C1 segment of cervical spinal cord (tissue), 14 donors: ENCODE results near the gene ITPR1.

ENCODE experiments used
- DNase-seq, 14 donors: peaks; one replicate each; lab custom pipeline; 2025; lab: John Stamatoyannopoulos, UW

ITPR1 gene

DNA sequence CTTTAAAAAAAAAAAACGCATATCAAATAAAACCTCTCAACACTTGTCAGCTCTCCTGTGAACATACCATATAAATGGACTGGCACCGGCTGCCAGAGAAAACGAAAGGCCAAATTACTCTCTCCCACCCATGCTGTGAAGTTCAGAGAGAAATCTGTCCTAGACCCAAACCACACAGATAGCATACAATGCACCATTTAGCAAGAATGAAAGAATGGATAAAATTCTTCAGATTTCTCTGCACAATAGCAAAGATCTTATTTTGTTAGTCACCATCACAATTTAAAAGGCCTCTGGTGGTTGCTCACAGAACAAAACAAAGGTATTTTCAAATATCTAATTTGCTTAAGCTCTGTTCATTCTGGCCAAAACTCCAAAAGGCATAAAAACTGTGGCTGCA is 392.2 kb downstream of the ITPR1 start:
- DNase-seq = no peak

DNA sequence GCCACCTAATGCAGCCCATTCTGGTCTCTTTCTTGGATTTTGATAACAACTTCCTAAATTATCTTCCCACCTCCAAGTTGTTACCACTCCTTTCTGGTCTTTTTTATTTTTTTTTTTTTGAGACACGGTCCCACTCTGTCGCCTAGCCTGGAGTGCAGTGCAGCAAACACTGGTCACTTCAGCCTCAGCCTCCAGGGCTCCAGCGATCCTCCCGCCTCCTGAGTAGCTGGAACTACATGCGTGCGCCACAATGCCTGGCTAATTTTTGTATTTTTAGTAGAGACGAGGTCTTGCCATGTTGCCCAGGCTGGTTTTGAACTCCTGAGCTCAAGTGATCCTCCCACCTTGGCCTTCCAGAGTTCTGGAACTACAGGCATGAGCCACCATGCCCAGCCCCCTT is 393.3 kb downstream of the ITPR1 start:
- no peak for DNase-seq

DNA sequence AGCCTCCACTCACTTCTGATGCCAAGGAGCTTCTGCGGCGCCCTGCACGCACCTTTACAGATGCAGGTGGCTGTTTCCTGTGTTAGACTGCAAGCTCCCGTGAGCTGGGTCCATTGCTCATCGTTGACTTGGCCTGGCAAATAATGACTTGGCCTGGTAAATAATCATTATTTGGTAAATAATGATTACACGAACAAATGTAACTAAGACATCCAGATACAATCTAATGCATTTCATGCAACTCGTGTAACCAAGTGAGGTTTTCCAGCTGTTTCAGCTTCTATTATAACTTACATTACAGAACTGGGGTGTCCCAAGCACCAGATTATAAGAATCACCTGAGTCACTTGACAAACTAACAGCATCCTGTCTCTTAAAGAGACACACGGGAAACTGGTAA is 394.0 kb downstream of the ITPR1 start:
- DNase-seq = no peak

DNA sequence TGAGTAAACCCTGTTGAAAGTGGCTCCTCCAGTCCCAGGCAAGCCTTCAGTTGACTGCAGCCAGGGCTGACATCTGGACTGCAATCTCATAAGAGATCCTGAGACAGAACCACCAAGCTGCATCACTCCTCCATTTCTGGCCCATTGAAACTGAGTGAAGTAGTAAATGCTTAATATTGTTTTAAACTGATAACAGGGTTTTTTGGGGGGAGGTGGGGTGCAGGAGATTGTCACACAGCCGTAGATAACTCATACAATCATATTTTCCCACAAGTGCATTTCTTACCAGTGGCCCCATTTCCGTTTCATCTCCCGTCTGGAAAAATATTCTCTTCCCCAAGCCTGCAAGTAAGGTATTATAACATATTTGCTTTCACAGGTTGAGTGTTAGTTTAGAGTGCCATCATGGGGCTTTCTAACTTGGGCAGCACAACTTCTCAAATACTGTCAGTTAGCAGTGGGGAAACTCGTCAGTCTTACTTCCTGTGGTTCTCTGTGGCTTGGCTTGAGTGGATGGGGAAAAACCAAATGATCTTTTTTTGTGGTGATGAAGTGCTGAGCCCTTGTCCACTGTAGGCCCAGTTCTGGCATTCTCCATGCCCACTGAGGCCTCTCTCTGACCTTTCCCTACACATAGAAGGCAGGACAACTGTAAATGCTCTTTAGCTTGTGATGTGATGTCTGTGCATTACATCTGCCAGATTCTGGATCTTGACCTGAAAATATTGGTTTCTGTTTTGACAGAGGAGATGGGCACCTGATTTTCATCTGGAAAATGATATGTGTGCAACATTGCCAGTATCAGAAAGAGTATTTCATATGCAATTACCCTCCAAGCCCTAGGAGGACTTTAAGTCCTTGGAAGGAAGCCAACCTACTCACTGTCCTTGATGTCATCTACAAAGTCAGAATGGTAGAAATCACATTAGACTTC is 396.0 kb downstream of the ITPR1 start:
- no peak for DNase-seq

DNA sequence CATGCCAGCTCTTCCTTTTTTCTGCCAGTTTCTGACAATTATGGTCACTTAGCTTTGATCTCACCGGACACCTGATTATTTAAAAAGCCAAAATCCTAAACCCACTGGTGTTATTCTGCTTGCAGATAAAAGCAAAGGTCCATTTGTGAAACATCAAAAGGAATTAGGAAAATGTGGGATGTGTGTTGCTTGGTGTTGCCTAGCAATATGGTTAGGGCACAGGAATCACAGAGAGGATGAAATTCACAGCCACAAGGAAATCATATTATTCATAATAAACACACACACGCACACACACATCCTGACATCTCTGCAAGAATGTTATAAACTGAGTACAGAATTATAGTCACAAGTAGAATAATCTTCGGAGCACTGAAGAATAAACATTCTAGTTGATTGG is 396.7 kb downstream of the ITPR1 start:
- no peak for DNase-seq

DNA sequence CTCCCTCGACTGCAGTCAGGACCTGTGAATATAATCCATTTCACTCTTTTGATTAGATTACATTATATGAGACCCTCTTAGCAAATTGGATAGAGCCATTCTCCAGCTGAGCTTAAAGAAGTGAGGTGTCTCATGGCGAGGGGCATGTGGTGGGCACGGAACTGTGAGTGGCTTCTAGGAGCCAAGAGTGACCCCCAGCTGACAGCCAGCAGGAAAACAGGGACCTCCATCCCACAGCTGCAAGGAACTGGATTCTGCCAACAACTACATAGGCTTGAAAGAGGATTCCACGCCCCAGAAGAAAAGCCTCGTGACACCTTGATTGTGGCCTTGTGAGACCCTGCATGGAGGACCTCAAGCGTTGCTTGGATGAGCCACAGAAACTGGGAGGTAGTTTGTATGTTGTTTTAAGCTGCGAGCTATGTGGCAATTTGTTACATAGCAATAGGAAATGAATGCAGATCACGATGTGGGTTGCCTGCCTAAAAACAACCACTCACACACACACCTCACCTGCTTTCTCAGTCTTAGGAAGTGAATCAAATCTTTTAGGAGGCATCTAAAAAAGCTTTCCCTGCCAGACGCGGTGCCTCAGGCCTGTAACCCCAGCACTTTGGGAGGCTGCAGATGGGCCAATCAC is 401.9 kb downstream of the ITPR1 start:
- DNase-seq = no peak

DNA sequence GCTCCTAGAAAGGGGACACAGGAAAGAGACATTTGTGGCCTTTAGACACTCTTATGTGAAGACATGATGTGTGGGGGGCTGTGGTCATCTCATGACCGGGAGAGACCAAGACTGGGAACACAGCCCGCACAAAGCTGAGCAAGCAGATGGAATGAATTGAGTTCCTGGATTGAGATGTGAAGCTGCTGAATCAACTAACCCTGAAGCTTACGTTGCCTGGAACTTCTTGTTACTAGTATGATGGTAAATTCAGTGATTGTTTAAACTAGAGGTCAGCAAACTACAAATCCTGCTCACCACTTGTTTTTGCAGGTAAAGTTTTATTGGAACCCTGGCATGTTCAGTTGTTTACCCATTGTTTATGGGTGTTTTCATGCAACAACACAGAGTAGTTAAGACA is 402.7 kb downstream of the ITPR1 start:
- no peak for DNase-seq
